GM19467 (cell line): ENCODE results near the gene ACAT2.
A peak's percentile ranks its signal among the peaks of the same experiment; 100 is the strongest.
"Not testable (repeated sequence)": the region's sequence is repeated elsewhere in the genome, so short reads cannot be mapped to it uniquely, and the experiment has no call there.

ENCODE experiments used
- ATAC-seq: cut with Tn5 transposase; IDR thresholded peaks from one replicate; pipeline ENCODE4 v1.9.1; 2021; ENCODE audit warnings: mild to moderate bottlenecking, moderate library complexity; ENCODE audit not compliant: unreplicated experiment

ACAT2 gene

GRCh38 chr6:159762681-159763293, 942 bp downstream of the ACAT2 start:
- ATAC-seq: no peak

- no peak for ATAC-seq
Measured at GRCh38 chr6:159766906-159767305, 5.1 kb downstream of the ACAT2 start.

- no peak for ATAC-seq
Measured at GRCh38 chr6:159769470-159769869, 7.6 kb downstream of the ACAT2 start.

- no peak for ATAC-seq
Measured at GRCh38 chr6:159772196-159772595, 10.4 kb downstream of the ACAT2 start.

- ATAC-seq: no peak
Measured at GRCh38 chr6:159777240-159777904, 15.5 kb downstream of the ACAT2 start.

GRCh38 chr6:159778131-159778530, 16.3 kb downstream of the ACAT2 start:
- ATAC-seq: no peak

- no peak for ATAC-seq
Measured at GRCh38 chr6:159778542-159779103, 16.8 kb downstream of the ACAT2 start.

GRCh38 chr6:159788276-159788675, 26.4 kb downstream of the ACAT2 start:
- ATAC-seq: no peak

GRCh38 chr6:159788753-159789376, 27.0 kb downstream of the ACAT2 start:
- no peak for ATAC-seq

- ATAC-seq: peak; percentile 69
Measured at GRCh38 chr6:159789377-159790148, 27.7 kb downstream of the ACAT2 start, which contains the start of gene TCP1. Gene TCP1, minus strand, starts transcription at chr6:159789602. Its CDS starts 134 bp downstream, at chr6:159789468.

- peak; percentile 87 for ATAC-seq
Measured at GRCh38 chr6:159790149-159790955, 28.5 kb downstream of the ACAT2 start, which contains the start of gene MRPL18. Gene MRPL18, plus strand, starts transcription at chr6:159790467. Its CDS starts 121 bp downstream, at chr6:159790588.

- no peak for ATAC-seq
Measured at GRCh38 chr6:159790956-159791598, 29.2 kb downstream of the ACAT2 start.

- ATAC-seq: not testable (repeated sequence)
Measured at GRCh38 chr6:159794976-159795375, 33.1 kb downstream of the ACAT2 start.

GRCh38 chr6:159797554-159797953, 35.7 kb downstream of the ACAT2 start:
- ATAC-seq: no peak

- ATAC-seq: no peak
Measured at GRCh38 chr6:159800141-159800865, 38.5 kb downstream of the ACAT2 start, which contains the start of gene PNLDC1. Gene PNLDC1, plus strand, starts transcription at chr6:159800276. Its CDS starts 32 bp downstream, at chr6:159800308.

- ATAC-seq: no peak
Measured at GRCh38 chr6:159801935-159802334, 40.1 kb downstream of the ACAT2 start.

- ATAC-seq: no peak
Measured at GRCh38 chr6:159804504-159804903, 42.7 kb downstream of the ACAT2 start.

GRCh38 chr6:159805440-159806020, 43.7 kb downstream of the ACAT2 start:
- no peak for ATAC-seq
